K562 (cell line): Measurements from ENCODE around the gene RAB3D.

ENCODE experiments used
- CBX5 ChIP-seq: IDR thresholded peaks from 2 replicates; pipeline ENCODE4 v1.6.1; 2014; ENCODE audit warnings: low read depth, borderline replicate concordance
- CTCF ChIP-seq, 3 experiments: IDR thresholded peaks in 2 of 3; conservative IDR thresholded peaks in 1 of 3; 2 replicates each; pipeline ENCODE4 v1.5.1; 2011 to 2012; ENCODE audit warnings: low read length in 3 of 3, mild to moderate bottlenecking in 3 of 3, control low read depth in 2 of 3, improper control_type of control experiment in 1 of 3, inconsistent platforms in 1 of 3, low read depth in 1 of 3, mixed read lengths in 1 of 3, moderate library complexity in 1 of 3; ENCODE audit not compliant: insufficient read depth in 2 of 3
- IRF1 ChIP-seq: sonication (generic); formaldehyde crosslinking; IDR thresholded peaks from 2 replicates; pipeline ENCODE4 v1.8.0; 2022; ENCODE audit warnings: missing genetic modification reagents, mild to moderate bottlenecking, borderline replicate concordance
- POLR2A ChIP-seq: fragments of 450-650 bp; conservative IDR thresholded peaks from 2 replicates; pipeline ENCODE4 v1.6.1; 2016
- ZFP30 ChIP-seq: fragments of 250-450 bp; sonication (Bioruptor Pico); IDR thresholded peaks from 2 replicates; pipeline ENCODE4 v1.8.0; 2022; ENCODE audit warnings: moderate library complexity, mild to moderate bottlenecking, inconsistent platforms, borderline replicate concordance

- TF ChIP-seq CTCF (IDR thresholded peaks at IDR 0.05 in 2 of 3, conservative IDR thresholded peaks at IDR 0.05 in 1 of 3; ENCODE audit: insufficient read depth in 2 of 3, low read depth in 1 of 3, low read length in 3 of 3): no peak
- no peak for TF ChIP-seq POLR2A
- TF ChIP-seq IRF1 (CRISPR knock-in tag): no peak
- no peak for TF ChIP-seq CBX5
- no peak for TF ChIP-seq ZFP30 (CRISPR knock-in tag)
Observed at GRCh38 chr19:11364296-11364904, 24.9 kb upstream of the RAB3D start.
